ENCODE measurements around the gene LAMC3. TPM values are rescaled to one million over a fixed set of nuclear protein-coding genes. Genes with fewer than 3 reads are reported as not detected.

The LAMC3 gene
- total RNA-seq, 1 donor from 2014 or later = 17.8 TPM

- DNase-seq (ENCODE audit: low spot score) = no peak
Observed at GRCh38 chr9:131076347-131077195, 67.6 kb downstream of the LAMC3 start.

DNA sequence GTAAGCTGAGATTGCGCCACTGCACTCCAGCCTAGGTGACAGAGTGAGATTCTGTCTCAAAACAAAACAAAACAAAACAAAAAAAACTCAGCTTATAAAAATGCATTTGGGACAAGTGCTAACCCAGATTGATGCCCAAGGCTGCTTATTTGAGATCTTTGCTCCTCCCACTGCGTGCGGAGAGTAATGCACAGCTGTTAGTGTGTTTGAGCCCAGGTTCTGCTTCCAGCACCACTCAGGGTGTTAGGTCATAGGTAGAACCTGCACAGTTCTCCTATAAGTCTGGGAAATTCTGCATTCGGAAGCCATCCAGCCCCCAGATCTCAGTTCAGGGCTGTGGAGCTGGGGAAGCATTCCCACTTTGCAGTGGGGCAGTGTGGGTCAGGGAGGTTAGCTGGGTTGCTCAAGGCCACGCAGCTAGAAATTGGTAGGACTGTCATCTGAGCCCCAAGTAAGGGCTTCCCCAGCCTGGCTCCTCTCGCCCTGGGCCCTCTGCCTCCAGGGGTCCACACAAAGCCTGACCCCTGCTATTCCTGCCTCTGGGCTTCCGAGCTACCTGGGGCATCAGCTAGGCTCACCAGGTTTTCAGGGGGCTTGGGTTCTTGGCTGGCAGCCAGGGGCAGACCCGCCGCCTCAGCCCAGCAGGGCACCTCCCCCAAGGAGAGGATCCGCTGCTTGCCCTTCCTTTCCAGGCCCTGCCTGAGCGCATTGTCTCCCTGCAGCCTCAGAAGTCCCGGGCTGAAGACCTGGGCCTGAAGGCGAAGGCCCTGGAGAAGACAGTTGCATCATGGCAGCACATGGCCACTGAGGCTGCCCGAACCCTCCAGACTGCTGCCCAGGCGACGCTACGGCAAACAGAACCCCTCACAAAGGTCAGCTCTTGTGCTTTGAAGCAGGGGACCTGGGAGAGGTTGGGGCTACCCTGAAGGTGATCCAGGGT lies 69.7 kb downstream of the LAMC3 start:
- no peak for DNase-seq (ENCODE audit: low spot score)

- no peak for DNase-seq (ENCODE audit: low spot score)
Observed at GRCh38 chr9:131080589-131080988, 71.6 kb downstream of the LAMC3 start.

DNA sequence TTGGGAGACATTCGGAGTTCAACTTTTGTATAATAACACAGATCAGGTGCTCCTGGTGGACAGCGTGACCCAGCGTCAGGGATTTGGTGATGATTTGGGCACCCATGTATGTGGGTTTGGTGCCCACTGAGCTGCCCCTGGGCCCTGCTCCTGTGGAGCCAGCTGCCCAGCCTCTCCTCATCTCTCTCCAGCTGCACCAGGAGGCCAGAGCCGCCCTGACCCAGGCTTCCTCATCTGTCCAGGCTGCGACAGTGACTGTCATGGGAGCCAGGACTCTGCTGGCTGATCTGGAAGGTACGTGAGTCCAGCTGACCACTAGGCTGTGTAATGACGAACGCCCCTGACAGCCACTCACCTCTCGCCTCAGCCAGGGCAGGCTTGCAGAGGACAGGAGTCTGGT lies 72.9 kb downstream of the LAMC3 start:
- no peak for DNase-seq (ENCODE audit: low spot score)

GRCh38 chr9:131082774-131083512 lies 74.0 kb downstream of the LAMC3 start:
- no peak for DNase-seq (ENCODE audit: low spot score)

GRCh38 chr9:131084661-131085369 lies 75.8 kb downstream of the LAMC3 start:
- DNase-seq (ENCODE audit: low spot score) = no peak

DNA sequence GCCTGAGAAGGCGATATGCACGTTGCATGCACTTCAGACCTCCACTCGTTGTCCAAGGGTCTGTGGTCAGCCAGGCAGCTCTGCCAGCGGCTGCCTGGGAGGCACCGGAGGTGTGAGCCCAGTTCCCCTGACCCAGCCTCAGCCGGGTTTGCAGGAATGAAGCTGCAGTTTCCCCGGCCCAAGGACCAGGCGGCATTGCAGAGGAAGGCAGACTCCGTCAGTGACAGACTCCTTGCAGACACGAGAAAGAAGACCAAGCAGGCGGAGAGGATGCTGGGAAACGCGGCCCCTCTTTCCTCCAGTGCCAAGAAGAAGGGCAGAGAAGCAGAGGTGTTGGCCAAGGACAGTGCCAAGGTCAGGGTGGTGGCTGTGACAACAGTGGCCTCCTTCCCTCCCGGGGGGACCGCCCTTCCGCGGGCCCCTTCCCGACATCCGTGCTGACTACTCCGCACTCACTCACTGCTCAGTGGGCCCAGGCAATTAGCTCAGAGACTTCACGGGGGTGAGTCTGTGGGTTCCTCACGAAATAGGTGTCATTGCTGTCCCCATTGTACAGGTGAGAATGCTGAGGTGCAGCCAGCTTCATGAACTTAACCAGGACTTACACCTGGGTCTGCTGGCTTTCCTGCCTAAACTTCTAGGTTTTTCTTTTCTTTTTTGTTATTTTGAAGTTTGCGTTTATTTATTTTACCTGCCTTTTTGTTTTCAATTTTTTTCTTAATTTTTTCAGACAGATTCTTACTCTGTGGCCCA lies 76.6 kb downstream of the LAMC3 start:
- DNase-seq (ENCODE audit: low spot score) = no peak

- no peak for DNase-seq (ENCODE audit: low spot score)
Observed at GRCh38 chr9:131087354-131087893, 78.5 kb downstream of the LAMC3 start.

DNA sequence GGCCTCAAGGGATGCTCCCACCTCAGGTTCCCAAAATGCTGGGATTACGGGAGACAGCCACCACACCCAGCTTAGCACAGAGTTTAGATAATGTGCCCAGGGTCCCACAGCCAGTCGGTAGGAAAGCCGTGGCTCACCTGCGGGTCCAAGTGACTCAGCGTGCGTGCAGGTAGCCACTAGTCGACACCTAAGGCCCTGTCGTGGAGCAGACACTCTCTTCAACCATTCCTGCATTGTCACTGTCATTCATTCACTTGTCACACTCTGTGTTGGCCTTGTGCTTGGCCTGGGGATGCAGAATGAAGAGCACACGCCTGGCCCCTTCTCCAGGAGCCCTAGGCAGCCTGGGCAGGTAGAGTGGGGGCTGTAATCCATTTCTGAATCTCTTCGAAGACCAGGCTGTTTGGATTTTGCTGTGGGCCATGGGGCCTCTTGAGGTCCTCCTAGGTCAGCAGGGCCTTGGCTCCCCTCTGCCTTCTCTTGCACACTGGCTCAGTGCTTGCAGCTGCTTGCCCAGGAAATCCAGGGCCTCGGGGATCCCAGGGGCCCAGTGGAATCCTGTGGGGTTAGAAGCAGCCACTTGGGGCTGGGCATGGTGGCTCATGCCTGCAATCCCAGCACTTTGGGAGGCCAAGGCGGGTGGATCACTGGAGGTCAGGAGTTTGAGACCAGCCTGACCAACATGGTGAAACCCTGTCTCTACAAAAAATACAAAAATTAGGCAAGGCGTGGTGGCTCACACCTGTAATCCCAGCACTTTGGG lies 81.2 kb downstream of the LAMC3 start:
- DNase-seq (ENCODE audit: low spot score) = no peak

DNA sequence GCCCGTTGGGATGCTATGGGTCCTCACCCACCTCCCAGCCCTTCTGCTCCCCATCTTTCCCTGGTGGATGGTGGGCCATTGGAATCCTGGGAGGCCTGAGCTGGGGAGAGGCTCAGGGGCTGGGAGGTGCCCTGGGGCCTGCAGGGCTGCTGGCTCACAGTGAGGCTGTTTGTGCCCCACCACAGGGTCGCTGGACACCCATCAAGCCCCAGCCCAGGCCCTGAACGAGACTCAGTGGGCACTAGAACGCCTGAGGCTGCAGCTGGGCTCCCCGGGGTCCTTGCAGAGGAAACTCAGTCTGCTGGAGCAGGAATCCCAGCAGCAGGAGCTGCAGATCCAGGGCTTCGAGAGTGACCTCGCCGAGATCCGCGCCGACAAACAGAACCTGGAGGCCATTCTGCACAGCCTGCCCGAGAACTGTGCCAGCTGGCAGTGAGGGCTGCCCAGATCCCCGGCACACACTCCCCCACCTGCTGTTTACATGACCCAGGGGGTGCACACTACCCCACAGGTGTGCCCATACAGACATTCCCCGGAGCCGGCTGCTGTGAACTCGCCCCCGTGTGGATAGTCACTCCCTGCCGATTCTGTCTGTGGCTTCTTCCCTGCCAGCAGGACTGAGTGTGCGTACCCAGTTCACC lies 82.5 kb downstream of the LAMC3 start:
- DNase-seq (ENCODE audit: low spot score) = no peak

DNA sequence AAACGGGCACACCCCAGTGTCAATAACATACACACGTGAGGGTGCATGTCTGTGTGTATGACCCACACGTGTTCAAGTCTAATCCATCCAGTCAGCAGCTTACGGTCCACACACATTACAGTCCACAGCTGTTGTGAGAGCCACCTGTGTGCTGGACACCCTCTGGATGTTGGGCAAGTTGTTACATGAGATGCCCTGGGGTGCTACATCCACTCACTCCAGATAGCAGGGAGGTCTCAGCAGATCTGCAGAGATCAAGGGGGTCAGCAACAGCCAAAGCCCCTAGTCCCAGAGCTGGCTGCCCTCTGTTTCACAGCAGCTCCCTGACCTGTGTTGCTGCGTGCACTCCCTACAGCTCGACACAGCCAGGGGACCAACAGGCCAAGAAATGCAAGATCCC lies 83.1 kb downstream of the LAMC3 start:
- DNase-seq (ENCODE audit: low spot score) = no peak

DNA sequence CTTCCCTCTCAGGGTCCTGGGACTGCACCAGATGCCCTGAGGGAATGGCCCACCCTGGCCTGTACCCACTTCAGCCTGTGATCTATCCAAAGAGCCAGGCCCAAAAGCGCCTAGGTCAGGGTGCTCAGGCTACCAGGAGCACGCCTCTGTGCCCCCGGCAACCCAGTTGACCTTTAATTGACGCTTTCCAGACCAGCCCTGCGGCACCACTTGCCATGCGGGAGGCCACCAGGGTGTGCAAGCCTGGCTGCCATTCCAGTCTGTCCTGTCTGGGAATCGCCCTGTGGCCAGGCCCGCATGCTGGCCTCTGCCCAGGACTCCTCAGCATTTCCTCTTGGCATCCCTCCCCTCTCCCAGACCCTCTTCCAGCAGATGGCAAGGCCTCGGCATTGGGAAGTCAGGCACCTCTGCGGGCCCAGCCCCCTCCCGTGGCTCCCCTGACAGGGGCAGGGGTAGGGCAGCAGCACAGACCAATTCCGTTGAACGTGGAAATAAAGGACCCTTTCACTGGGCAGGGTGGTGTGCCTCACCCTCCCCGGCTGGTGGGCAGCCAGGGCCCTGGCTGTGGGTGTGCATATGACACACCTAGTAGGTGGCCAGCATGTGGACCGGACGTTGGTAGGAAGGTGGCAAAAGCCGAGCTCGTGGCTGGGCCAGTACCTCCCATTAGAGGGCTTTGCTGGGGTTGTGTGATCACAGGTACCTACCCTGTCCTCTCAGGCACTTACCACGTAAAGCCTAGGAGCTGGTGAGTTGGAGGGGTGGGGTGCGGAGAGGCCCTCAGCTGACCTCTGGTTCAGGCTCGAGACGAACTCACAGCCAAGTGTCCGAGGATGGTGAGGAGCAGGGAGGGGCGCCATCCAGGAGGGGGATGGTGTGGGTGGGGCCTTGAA lies 83.8 kb downstream of the LAMC3 start:
- no peak for DNase-seq (ENCODE audit: low spot score)

DNA sequence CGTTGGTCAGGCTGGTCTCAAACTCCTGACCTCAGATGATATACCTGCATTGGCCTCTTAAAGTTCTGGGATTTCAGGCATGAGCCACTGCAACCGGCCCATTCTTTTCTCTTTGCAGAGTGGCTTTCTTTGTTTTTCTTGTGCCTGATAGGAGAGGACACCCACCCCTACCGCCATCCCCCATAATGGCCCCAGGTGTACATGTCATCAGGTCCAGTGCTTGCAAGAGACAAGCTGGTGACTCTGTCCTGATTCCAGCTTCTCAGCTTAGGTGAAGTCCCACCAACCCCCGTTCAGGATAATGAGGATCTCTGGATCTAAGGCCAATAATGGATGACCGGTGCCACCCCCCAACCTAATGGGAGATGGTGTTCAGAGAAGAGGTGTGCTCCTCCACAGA lies 85.0 kb downstream of the LAMC3 start:
- DNase-seq (ENCODE audit: low spot score) = no peak

- peak; percentile 73 for DNase-seq (ENCODE audit: low spot score)
Observed at GRCh38 chr9:131094622-131095021, 85.6 kb downstream of the LAMC3 start.

GRCh38 chr9:131095666-131096268 lies 86.8 kb downstream of the LAMC3 start:
- DNase-seq (ENCODE audit: low spot score) = no peak

- DNase-seq (ENCODE audit: low spot score) = peak; percentile 26
Observed at GRCh38 chr9:131096269-131097125, 87.5 kb downstream of the LAMC3 start, which contains the start of gene AIF1L. AIF1L (plus strand) TSS chr9:131096531; CDS start chr9:131096630, 99 bp downstream.
